ENCODE data around the gene PFDN1.
"Not testable (repeated sequence)": the region's sequence is repeated elsewhere in the genome, so short reads cannot be mapped to it uniquely, and the experiment has no call there.

Gene PFDN1

GRCh38 chr5:140302786-140303639 is at the start of gene PFDN1:
TSS of gene PFDN1 (minus strand) at chr5:140303101. CDS start at chr5:140303073, 28 bp downstream.
- DNase-seq (ENCODE audit: low read depth): peak; percentile 85

GRCh38 chr5:140351609-140352334 is 48.9 kb upstream of the PFDN1 start:
- peak; percentile 18 for DNase-seq (ENCODE audit: low read depth)

GRCh38 chr5:140349244-140349643 is 46.3 kb upstream of the PFDN1 start:
- DNase-seq (ENCODE audit: low read depth): no peak

- DNase-seq (ENCODE audit: low read depth): no peak
These were observed 45.2 kb upstream of the PFDN1 start for GRCh38 chr5:140348104-140348503.

- DNase-seq (ENCODE audit: low read depth): no peak
These were observed 44.5 kb upstream of the PFDN1 start for GRCh38 chr5:140347360-140347759.

- peak; percentile 25 for DNase-seq (ENCODE audit: low read depth)
These were observed 43.7 kb upstream of the PFDN1 start, which contains the start of gene HBEGF for GRCh38 chr5:140346348-140347221. TSS of gene HBEGF (minus strand) at chr5:140346603. CDS start at chr5:140346328, 275 bp downstream.

- peak; percentile 7 for DNase-seq (ENCODE audit: low read depth)
These were observed 43.0 kb upstream of the PFDN1 start for GRCh38 chr5:140345919-140346347.

- no peak for DNase-seq (ENCODE audit: low read depth)
These were observed 42.0 kb upstream of the PFDN1 start for GRCh38 chr5:140344683-140345423.

- not testable (repeated sequence) for DNase-seq (ENCODE audit: low read depth)
These were observed 40.9 kb upstream of the PFDN1 start for GRCh38 chr5:140343849-140344248.

GRCh38 chr5:140342896-140343295 is 40.0 kb upstream of the PFDN1 start:
- no peak for DNase-seq (ENCODE audit: low read depth)

GRCh38 chr5:140342287-140342686 is 39.4 kb upstream of the PFDN1 start:
- no peak for DNase-seq (ENCODE audit: low read depth)

- no peak for DNase-seq (ENCODE audit: low read depth)
These were observed 38.7 kb upstream of the PFDN1 start for GRCh38 chr5:140341591-140341990.

GRCh38 chr5:140340605-140341121 is 37.8 kb upstream of the PFDN1 start:
- no peak for DNase-seq (ENCODE audit: low read depth)

- no peak for DNase-seq (ENCODE audit: low read depth)
These were observed 36.7 kb upstream of the PFDN1 start for GRCh38 chr5:140339636-140340035.

- no peak for DNase-seq (ENCODE audit: low read depth)
These were observed 36.0 kb upstream of the PFDN1 start for GRCh38 chr5:140338908-140339307.

GRCh38 chr5:140338336-140338735 is 35.4 kb upstream of the PFDN1 start:
- no peak for DNase-seq (ENCODE audit: low read depth)

GRCh38 chr5:140337880-140338279 is 35.0 kb upstream of the PFDN1 start:
- DNase-seq (ENCODE audit: low read depth): no peak

- DNase-seq (ENCODE audit: low read depth): no peak
These were observed 33.5 kb upstream of the PFDN1 start for GRCh38 chr5:140336388-140336787.

GRCh38 chr5:140331638-140332037 is 28.7 kb upstream of the PFDN1 start:
- no peak for DNase-seq (ENCODE audit: low read depth)

GRCh38 chr5:140329739-140330481 is 27.0 kb upstream of the PFDN1 start:
- no peak for DNase-seq (ENCODE audit: low read depth)
